Upper lobe of left lung (tissue), 4 donors: ENCODE data around the gene IFT52.

Experiments used
- EP300 ChIP-seq, 4 donors: sonication (generic); formaldehyde crosslinking; IDR thresholded peaks; one replicate each; pipeline ENCODE4 v1.5.1; 2017; ENCODE audit warnings: antibody characterized with exemption in 4 of 4, control low read depth in 2 of 4
- POLR2A ChIP-seq, 4 donors: fragments of 450-650 bp; IDR thresholded peaks; one replicate each; pipeline ENCODE4 v1.5.1; 2016 to 2017; ENCODE audit warnings: antibody characterized with exemption in 4 of 4, mild to moderate bottlenecking in 2 of 4
- POLR2AphosphoS5 ChIP-seq, 2 donors: sonication (generic); formaldehyde crosslinking; IDR thresholded peaks; one replicate each; pipeline ENCODE4 v1.5.1; 2017; ENCODE audit warnings: antibody characterized with exemption in 2 of 2
- TF ChIP-seq, protein P1 (sequence below), 6 experiments: fragments of 450-650 bp in 4 of 6; fragments of 200-600 bp in 2 of 6; sonication (generic) in 2 of 6; IDR thresholded peaks; one replicate each; pipeline ENCODE4 v1.5.1; 2016 to 2019; ENCODE audit warnings: antibody characterized with exemption in 6 of 6

- TF ChIP-seq, protein P1, sequence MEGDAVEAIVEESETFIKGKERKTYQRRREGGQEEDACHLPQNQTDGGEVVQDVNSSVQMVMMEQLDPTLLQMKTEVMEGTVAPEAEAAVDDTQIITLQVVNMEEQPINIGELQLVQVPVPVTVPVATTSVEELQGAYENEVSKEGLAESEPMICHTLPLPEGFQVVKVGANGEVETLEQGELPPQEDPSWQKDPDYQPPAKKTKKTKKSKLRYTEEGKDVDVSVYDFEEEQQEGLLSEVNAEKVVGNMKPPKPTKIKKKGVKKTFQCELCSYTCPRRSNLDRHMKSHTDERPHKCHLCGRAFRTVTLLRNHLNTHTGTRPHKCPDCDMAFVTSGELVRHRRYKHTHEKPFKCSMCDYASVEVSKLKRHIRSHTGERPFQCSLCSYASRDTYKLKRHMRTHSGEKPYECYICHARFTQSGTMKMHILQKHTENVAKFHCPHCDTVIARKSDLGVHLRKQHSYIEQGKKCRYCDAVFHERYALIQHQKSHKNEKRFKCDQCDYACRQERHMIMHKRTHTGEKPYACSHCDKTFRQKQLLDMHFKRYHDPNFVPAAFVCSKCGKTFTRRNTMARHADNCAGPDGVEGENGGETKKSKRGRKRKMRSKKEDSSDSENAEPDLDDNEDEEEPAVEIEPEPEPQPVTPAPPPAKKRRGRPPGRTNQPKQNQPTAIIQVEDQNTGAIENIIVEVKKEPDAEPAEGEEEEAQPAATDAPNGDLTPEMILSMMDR (IDR thresholded peaks at IDR 0.05), result no peak
- no peak for TF ChIP-seq POLR2A (IDR thresholded peaks at IDR 0.05)
- no peak for TF ChIP-seq EP300 (IDR thresholded peaks at IDR 0.05)
- TF ChIP-seq POLR2AphosphoS5 (IDR thresholded peaks at IDR 0.05), result no peak
These were observed 26.3 kb upstream of the IFT52 start for GRCh38 chr20:43564455-43564854.
